IPS-15b (cell line): Measurements from ENCODE around the gene TOX2.
A peak's percentile ranks its signal among the peaks of the same experiment; 100 is the strongest.

ENCODE experiments used
- H3K27me3 ChIP-seq: one replicate; pipeline ENCODE4 v1.6.1; 2013; ENCODE audit warnings: low read length; ENCODE audit not compliant: control insufficient read depth, insufficient read depth
- H3K36me3 ChIP-seq: one replicate; pipeline ENCODE4 v1.6.1; 2013; ENCODE audit warnings: low read length; ENCODE audit not compliant: control insufficient read depth, insufficient read depth
- H3K4me1 ChIP-seq: one replicate; pipeline ENCODE4 v1.6.1; 2013; ENCODE audit warnings: mild to moderate bottlenecking, low read length; ENCODE audit not compliant: control insufficient read depth, insufficient read depth
- H3K4me3 ChIP-seq: one replicate; pipeline ENCODE4 v1.5.1; 2013; ENCODE audit warnings: low read depth, low read length
- H3K9ac ChIP-seq: one replicate; pipeline ENCODE4 v1.6.1; 2013; ENCODE audit warnings: low read depth, mild to moderate bottlenecking, low read length
- H3K9me3 ChIP-seq: one replicate; pipeline ENCODE4 v1.6.1; 2013; ENCODE audit warnings: mild to moderate bottlenecking, low read length; ENCODE audit not compliant: control insufficient read depth, insufficient read depth

TOX2 gene, protein sequence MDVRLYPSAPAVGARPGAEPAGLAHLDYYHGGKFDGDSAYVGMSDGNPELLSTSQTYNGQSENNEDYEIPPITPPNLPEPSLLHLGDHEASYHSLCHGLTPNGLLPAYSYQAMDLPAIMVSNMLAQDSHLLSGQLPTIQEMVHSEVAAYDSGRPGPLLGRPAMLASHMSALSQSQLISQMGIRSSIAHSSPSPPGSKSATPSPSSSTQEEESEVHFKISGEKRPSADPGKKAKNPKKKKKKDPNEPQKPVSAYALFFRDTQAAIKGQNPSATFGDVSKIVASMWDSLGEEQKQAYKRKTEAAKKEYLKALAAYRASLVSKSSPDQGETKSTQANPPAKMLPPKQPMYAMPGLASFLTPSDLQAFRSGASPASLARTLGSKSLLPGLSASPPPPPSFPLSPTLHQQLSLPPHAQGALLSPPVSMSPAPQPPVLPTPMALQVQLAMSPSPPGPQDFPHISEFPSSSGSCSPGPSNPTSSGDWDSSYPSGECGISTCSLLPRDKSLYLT

DNA sequence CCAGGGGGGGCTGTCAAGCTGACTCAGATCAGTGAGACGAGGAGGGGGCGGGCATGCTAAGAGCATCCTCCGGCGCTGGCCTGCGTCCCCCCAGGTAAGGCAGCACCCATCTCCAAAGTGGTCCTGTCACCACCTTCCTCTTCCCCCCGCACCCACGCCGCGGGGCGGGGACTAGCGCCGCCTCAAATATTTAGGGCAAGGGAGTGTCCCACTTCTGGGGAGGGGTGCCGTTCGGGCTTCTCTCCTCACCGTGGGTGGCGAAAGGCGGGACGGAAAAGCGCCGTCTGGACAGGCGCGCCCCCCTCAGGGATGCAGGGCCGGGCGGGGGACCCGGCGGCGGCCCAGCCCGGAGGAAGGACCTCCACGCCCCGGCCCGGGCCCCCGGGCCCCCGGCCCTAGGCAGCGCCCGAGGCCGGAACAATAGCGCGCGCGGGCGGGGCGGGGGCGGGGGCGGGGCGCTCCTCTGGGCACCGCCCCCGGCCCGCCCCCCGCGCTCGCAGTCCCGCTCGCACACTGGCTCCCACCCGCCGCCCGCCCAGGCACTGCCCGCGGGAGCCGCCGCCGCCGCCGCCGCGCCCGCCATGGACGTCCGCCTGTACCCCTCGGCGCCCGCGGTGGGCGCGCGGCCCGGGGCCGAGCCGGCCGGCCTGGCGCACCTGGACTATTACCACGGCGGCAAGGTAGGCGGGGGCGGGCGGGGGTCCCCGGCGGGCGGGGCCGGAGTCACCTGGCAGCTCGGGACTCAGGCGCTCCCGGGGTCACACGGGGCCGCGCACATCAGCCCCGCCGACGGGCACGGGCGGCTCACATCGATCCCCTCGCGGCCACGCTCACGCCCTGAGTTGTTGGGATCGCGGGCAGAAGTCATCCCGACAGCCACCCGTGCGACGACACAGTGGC, at the start of gene TOX2:
TSS of gene TOX2 (plus strand) at position 542 of the 900 bp plus-strand sequence. CDS start at position 582, 40 bp downstream.
- Histone ChIP-seq H3K9ac (peak within 1 kb of the TSS; percentile 5), H3K4me3 (peak within 1 kb of the TSS; percentile 65), H3K4me1 (no peaks in the 10 kb centered on the region), H3K36me3 (no peaks in the 10 kb centered on the region), H3K9me3 (no peaks in the 10 kb centered on the region), H3K27me3 (peaks cover 52% of the 10 kb centered on the region)

GRCh38 chr20:43868091-43868490, 46.6 kb upstream of the TOX2 start:
- Histone ChIP-seq H3K4me3 (no peak overlapping the region), H3K9ac (no peak overlapping the region), H3K9me3 (no peaks in the 10 kb centered on the region), H3K36me3 (no peaks in the 10 kb centered on the region), H3K4me1 (no peaks in the 10 kb centered on the region), H3K27me3 (no peaks in the 10 kb centered on the region)

GRCh38 chr20:43870484-43870883, 44.2 kb upstream of the TOX2 start:
- Histone ChIP-seq H3K9me3 (no peaks in the 10 kb centered on the region), H3K27me3 (no peaks in the 10 kb centered on the region), H3K36me3 (no peaks in the 10 kb centered on the region), H3K9ac (no peak overlapping the region), H3K4me1 (no peaks in the 10 kb centered on the region), H3K4me3 (no peak overlapping the region)

DNA sequence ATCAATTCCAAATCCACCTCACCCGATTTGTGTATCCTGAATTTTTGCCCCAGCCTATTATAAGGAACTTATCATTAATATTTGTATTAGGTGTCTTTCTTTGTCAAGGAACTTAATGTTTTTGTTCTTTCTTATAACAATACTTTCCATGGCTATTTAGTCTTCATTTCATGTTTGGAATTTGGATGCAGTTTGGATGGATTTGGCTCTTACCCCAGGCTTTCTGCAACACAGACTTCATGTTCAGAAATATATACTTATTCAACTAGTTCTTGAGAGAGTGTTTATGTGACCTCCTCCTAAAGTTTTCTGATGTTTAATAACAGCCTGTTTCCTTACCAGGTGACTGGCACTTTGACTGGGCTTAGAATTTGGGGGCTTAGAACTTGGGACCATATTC, 35.9 kb upstream of the TOX2 start:
- no peak overlapping the region for H3K9ac ChIP-seq
- no peaks in the 10 kb centered on the region for H3K27me3 ChIP-seq
- H3K4me1 ChIP-seq: no peaks in the 10 kb centered on the region
- no peaks in the 10 kb centered on the region for H3K36me3 ChIP-seq
- H3K9me3 ChIP-seq: no peaks in the 10 kb centered on the region
- no peak overlapping the region for H3K4me3 ChIP-seq

DNA sequence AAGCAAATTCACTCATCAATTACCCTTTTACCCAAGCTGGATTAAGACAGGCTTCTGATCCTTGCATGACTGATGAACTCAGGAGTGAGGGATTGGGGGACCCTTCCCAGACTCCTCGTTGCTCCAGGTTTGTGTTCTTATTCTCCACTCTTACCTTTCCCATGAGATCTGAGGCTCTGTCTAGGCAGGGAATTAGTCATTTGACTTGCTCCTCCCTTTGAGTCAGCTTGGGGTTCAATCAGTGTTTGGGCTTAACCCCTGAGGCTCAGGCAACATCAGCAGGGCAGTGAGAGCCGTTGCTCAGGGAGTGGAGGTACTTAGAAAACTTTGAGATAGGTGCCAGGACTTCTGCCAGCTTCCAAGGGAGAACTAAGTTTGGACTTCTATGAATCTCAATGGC, 20.7 kb upstream of the TOX2 start:
- Histone ChIP-seq H3K9me3 (no peaks in the 10 kb centered on the region), H3K4me3 (no peak overlapping the region), H3K36me3 (no peaks in the 10 kb centered on the region), H3K27me3 (no peaks in the 10 kb centered on the region), H3K4me1 (peaks cover 12% of the 10 kb centered on the region), H3K9ac (no peak overlapping the region)

DNA sequence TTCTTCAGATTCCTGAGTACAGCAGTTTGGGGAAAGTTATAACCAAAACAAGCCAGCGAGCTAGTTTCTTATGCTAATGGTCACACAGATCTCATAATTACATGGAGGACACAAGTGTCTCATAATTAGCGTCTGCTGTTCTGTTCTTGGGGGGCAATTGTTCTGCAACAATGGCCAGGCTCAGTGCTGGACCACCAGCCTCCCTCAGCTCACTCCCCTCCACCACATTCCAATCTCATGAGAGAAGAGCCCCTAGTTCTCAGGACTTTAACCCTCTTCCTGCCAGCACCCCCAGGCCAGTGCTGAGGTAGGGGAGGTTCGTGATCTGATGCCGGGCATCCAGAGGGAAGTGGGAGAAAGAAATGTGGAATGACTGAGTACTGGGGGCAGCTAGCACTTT, 20.2 kb upstream of the TOX2 start:
- H3K9ac ChIP-seq: no peak overlapping the region
- H3K9me3 ChIP-seq: no peaks in the 10 kb centered on the region
- H3K27me3 ChIP-seq: no peaks in the 10 kb centered on the region
- no peak overlapping the region for H3K4me3 ChIP-seq
- H3K36me3 ChIP-seq: no peaks in the 10 kb centered on the region
- H3K4me1 ChIP-seq: peaks cover 15% of the 10 kb centered on the region

- Histone ChIP-seq H3K36me3 (no peaks in the 10 kb centered on the region), H3K9ac (no peak overlapping the region), H3K4me3 (no peak overlapping the region), H3K9me3 (no peaks in the 10 kb centered on the region), H3K27me3 (no peaks in the 10 kb centered on the region), H3K4me1 (peaks cover 19% of the 10 kb centered on the region)
Measured at GRCh38 chr20:43895235-43895634, 19.4 kb upstream of the TOX2 start.

DNA sequence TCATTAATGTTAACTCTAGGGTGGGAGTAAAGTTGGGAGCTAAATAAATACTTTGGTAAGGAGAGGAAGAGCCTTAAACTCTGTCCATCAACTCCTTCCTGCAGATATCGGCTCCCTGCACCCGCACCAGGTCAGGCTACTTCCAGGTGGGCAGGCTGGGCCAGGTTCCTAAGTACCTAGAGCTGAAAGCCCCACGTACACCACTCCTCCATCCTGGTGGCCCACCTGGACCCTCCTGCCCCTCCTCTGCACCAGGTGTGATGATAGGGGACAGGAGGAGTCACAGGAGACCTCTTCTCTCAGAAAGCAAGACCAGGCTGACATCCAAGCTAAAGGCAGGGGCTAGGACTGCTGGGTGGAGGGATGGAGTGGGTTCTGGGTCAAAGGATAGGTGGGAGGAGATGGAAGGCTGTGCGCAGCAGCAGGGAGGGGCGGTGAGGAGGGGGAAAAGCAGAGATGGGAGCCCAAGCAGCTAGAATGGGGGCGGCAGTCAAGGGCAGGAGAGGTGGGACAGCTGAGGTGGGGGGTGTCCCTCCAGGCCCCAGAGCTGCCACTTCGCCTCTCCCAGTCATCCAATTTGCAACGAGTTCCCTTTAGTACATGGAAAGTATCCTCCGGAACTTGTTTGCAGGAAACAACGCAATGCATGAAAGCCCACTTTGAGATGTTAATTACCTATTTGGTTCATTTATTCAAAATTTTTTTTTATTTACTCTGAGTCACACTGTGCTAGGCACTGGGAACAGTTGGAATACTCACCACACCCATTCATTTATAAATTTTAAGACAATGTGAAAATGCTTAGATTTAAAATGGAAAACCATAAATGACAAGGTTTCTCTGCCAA, 15.2 kb upstream of the TOX2 start:
- Histone ChIP-seq H3K9me3 (no peaks in the 10 kb centered on the region), H3K4me1 (peaks cover 13% of the 10 kb centered on the region), H3K9ac (no peak overlapping the region), H3K4me3 (no peak overlapping the region), H3K36me3 (no peaks in the 10 kb centered on the region), H3K27me3 (no peaks in the 10 kb centered on the region)

GRCh38 chr20:43900121-43900466, 14.6 kb upstream of the TOX2 start:
- H3K27me3 ChIP-seq: no peaks in the 10 kb centered on the region

DNA sequence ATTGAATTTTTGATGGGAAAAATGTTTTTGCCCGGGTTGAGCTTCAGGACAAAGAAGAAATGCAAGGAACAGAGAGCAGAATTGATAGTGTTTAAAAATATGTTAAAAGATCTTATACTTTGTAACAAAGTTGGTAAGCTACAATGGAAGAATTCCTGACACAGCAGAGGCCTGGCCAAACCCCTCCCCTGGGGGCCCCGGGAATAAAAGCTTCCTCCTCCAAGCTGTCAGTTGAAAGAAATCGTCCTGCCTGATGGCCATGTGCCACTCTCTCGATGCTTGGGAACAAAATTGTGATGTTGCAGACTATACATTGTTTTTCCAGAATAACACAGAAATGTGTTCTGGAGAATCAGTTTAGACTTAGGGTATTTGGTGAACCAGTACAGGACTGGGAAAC, 14.2 kb upstream of the TOX2 start:
- Histone ChIP-seq H3K4me3 (no peak overlapping the region), H3K27me3 (no peaks in the 10 kb centered on the region)

More at GRCh38 chr20:43900121-43900466, 14.6 kb upstream of the TOX2 start:
- H3K9ac ChIP-seq: no peak overlapping the region
- no peak overlapping the region for H3K4me3 ChIP-seq
- H3K36me3 ChIP-seq: no peaks in the 10 kb centered on the region
- no peaks in the 10 kb centered on the region for H3K9me3 ChIP-seq
- H3K4me1 ChIP-seq: peaks cover 15% of the 10 kb centered on the region

GRCh38 chr20:43901296-43901695, 13.4 kb upstream of the TOX2 start:
- peaks cover 15% of the 10 kb centered on the region for H3K4me1 ChIP-seq
- no peak overlapping the region for H3K4me3 ChIP-seq
- H3K9me3 ChIP-seq: no peaks in the 10 kb centered on the region
- no peaks in the 10 kb centered on the region for H3K27me3 ChIP-seq
- no peak overlapping the region for H3K9ac ChIP-seq
- no peaks in the 10 kb centered on the region for H3K36me3 ChIP-seq

More for the DNA sequence above, 14.2 kb upstream of the TOX2 start:
- Histone ChIP-seq H3K9ac (no peak overlapping the region), H3K9me3 (no peaks in the 10 kb centered on the region), H3K36me3 (no peaks in the 10 kb centered on the region), H3K4me1 (peaks cover 15% of the 10 kb centered on the region)
